ENCODE measurements around the gene CD109. TPM values are rescaled to one million over a fixed set of nuclear protein-coding genes. Genes with fewer than 3 reads are reported as not detected.

Gene CD109
- total RNA-seq, 4 donors from 2014 or later = 1.3 to 3.8 (median 2.8) TPM

DNA sequence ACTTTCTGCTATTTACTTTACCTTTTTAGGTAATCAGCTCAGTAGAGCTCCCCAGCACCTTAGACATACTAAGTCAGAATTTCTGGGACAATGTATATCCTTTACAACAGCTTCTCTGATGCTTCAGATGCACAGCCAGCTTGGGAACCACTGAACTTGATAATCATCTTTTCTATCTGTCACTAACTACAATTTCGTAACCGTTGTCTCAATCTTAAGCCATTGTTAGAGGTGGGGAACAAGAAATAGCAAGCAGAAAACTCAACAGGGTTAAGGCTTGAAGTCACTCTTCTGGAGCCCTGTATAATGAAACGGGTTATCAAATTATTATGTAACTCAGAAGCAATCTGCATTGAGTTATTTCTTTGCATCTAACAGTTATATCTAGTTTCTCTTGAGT, 47.1 kb downstream of the CD109 start:
- Histone ChIP-seq H3K27ac (no peak overlapping the region), H3K27me3 (no peaks in the 10 kb centered on the region), H3K9me3 (no peaks in the 10 kb centered on the region), H3K4me1 (no peaks in the 10 kb centered on the region), H3K4me3 (no peak overlapping the region), H3K36me3 (no peaks in the 10 kb centered on the region)
- ATAC-seq = no peak
- no peak for TF ChIP-seq POLR2A (IDR thresholded peaks at IDR 0.05)
- TF ChIP-seq, protein P1, sequence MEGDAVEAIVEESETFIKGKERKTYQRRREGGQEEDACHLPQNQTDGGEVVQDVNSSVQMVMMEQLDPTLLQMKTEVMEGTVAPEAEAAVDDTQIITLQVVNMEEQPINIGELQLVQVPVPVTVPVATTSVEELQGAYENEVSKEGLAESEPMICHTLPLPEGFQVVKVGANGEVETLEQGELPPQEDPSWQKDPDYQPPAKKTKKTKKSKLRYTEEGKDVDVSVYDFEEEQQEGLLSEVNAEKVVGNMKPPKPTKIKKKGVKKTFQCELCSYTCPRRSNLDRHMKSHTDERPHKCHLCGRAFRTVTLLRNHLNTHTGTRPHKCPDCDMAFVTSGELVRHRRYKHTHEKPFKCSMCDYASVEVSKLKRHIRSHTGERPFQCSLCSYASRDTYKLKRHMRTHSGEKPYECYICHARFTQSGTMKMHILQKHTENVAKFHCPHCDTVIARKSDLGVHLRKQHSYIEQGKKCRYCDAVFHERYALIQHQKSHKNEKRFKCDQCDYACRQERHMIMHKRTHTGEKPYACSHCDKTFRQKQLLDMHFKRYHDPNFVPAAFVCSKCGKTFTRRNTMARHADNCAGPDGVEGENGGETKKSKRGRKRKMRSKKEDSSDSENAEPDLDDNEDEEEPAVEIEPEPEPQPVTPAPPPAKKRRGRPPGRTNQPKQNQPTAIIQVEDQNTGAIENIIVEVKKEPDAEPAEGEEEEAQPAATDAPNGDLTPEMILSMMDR (IDR thresholded peaks at IDR 0.05 in 4 of 5, conservative IDR thresholded peaks at IDR 0.05 in 1 of 5) = no peak
- in situ Hi-C loops (cut with MboI; ENCODE audit: low sequenced_read_pairs in 4 of 4) (loop anchor here in 2 of 4 donors (10.0 to 25.0 kb wide), 2 partner anchors 1469 to 1482 kb away; partner anchors contain the start of gene COL12A1 (in 1 of the 2)), intact Hi-C loops (cut with DNase I; ENCODE audit: low total_unique reads) (no loop called here)
- no peak for DNase-seq

DNA sequence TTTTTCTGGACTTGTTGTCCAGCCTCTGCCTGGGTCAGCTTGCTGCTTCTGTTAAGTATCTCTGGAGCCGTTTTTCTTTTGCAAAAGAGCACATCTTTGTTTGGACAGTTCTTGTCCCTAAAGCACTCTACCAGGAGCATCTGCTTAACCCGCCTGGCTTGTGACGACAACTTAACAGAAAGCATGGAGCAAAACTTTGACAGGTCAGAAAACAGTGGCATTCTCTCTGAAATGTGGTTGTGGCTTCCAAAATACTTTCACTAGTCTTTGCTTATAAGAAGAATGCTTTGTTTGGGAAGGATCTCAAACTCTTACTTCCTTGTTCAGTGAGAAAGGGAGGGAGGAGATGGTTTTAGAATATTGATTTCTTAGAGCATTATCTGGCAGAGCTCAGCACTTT, 47.6 kb downstream of the CD109 start:
- no peaks in the 10 kb centered on the region for H3K27me3 ChIP-seq
- H3K9me3 ChIP-seq = no peaks in the 10 kb centered on the region
- H3K36me3 ChIP-seq = no peaks in the 10 kb centered on the region
- DNase-seq (no peak), ATAC-seq (no peak)
- H3K27ac ChIP-seq = no peak overlapping the region
- in situ Hi-C loops (cut with MboI; ENCODE audit: low sequenced_read_pairs in 4 of 4) = loop anchor here in 2 of 4 donors (10.0 to 25.0 kb wide), 2 partner anchors 1469 to 1481 kb away; partner anchors contain the start of gene COL12A1 (in 1 of the 2)
- H3K4me1 ChIP-seq = no peaks in the 10 kb centered on the region
- intact Hi-C loops (cut with DNase I; ENCODE audit: low total_unique reads) = no loop called here
- TF ChIP-seq POLR2A (IDR thresholded peaks at IDR 0.05) = no peak
- TF ChIP-seq, protein P1 (IDR thresholded peaks at IDR 0.05 in 4 of 5, conservative IDR thresholded peaks at IDR 0.05 in 1 of 5) = no peak
- H3K4me3 ChIP-seq = no peak overlapping the region

DNA sequence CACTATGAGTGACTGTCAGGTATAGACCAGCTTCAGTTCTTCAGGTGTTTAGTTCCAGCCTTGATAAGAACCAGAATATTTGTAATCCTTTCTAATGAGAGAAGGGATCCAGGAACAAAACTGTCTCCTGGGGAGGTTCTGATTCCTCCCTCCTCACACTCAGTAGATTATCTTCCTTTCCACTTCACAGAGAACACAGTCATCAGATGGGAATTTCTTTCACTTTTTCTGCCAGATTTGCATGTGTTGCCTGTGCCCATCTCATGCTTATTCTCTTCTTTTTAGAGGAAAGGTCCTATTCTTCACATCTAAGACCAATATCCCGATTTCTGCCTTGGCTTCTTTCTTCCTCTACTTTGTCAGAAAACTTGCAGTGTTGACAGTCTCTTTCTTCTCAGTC, 50.8 kb downstream of the CD109 start:
- Histone ChIP-seq H3K4me3 (no peak overlapping the region), H3K27ac (no peak overlapping the region), H3K36me3 (no peaks in the 10 kb centered on the region), H3K9me3 (no peaks in the 10 kb centered on the region), H3K4me1 (no peaks in the 10 kb centered on the region), H3K27me3 (no peaks in the 10 kb centered on the region)
- in situ Hi-C loops (cut with MboI; ENCODE audit: low sequenced_read_pairs in 4 of 4) = loop anchor here in 2 of 4 donors (10.0 to 25.0 kb wide), 2 partner anchors 1466 to 1478 kb away; partner anchors contain the start of gene COL12A1 (in 1 of the 2)
- TF ChIP-seq, protein P1 (IDR thresholded peaks at IDR 0.05 in 4 of 5, conservative IDR thresholded peaks at IDR 0.05 in 1 of 5) = no peak
- no peak for TF ChIP-seq POLR2A (IDR thresholded peaks at IDR 0.05)
- DNase-seq (no peak), ATAC-seq (no peak)
- intact Hi-C loops (cut with DNase I; ENCODE audit: low total_unique reads) = no loop called here

DNA sequence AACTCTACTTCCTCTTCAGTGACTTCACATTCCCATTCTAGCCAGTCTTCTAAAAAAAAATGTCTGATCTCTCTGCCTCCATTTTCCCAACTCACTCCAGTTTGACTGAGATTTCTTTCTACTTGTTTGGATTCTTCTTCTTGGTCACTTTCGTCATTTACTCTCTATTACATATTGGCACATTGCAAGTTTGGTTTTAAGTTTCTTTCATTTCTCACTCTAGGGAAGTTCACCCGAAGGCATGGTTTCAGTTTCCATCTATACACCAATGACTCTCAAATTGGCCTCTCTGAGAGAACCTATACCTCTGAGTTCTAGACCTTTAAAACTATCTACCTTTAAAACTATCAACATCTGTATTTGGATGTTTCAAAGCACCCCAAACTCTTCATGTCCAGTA, 51.3 kb downstream of the CD109 start:
- Histone ChIP-seq H3K27me3 (no peaks in the 10 kb centered on the region), H3K36me3 (no peaks in the 10 kb centered on the region), H3K4me3 (no peak overlapping the region), H3K9me3 (no peaks in the 10 kb centered on the region), H3K27ac (no peak overlapping the region), H3K4me1 (no peaks in the 10 kb centered on the region)
- DNase-seq (no peak), ATAC-seq (no peak)
- intact Hi-C loops (cut with DNase I; ENCODE audit: low total_unique reads) = no loop called here
- TF ChIP-seq, protein P1 (IDR thresholded peaks at IDR 0.05 in 4 of 5, conservative IDR thresholded peaks at IDR 0.05 in 1 of 5) = no peak
- no peak for TF ChIP-seq POLR2A (IDR thresholded peaks at IDR 0.05)
- in situ Hi-C loops (cut with MboI; ENCODE audit: low sequenced_read_pairs in 4 of 4) = loop anchor here in 2 of 4 donors (10.0 to 25.0 kb wide), 2 partner anchors 1465 to 1478 kb away; partner anchors contain the start of gene COL12A1 (in 1 of the 2)

DNA sequence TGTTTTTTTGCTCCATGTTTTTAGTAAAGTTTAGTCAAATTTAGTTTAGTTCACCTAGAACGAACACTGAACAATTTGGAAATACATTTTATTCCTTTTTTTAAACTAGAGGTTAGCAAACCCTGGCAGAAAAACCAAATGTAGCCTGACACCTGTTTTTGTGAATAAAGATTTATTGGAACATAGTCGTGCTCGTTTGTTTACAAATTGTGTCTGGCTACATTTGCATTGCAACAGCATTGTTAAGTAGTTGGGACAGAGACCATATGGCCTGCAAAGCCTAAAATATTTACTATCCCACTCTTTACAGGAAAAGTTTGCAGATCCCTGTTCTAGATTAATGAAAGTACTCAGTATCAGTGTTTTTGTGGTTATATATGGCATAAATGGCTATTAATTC, 56.9 kb downstream of the CD109 start:
- Histone ChIP-seq H3K9me3 (no peaks in the 10 kb centered on the region), H3K36me3 (no peaks in the 10 kb centered on the region), H3K4me3 (no peak overlapping the region), H3K4me1 (no peaks in the 10 kb centered on the region), H3K27me3 (no peaks in the 10 kb centered on the region), H3K27ac (no peak overlapping the region)
- no peak for TF ChIP-seq POLR2A (IDR thresholded peaks at IDR 0.05)
- TF ChIP-seq, protein P1 (IDR thresholded peaks at IDR 0.05 in 4 of 5, conservative IDR thresholded peaks at IDR 0.05 in 1 of 5) = no peak
- DNase-seq (no peak), ATAC-seq (no peak)
- intact Hi-C loops (cut with DNase I; ENCODE audit: low total_unique reads) (no loop called here), in situ Hi-C loops (cut with MboI; ENCODE audit: low sequenced_read_pairs in 4 of 4) (no loop called here)

All from gastrocnemius medialis (tissue), 4 donors.